ENCODE data around the gene PFAS.
A peak's percentile ranks its signal among the peaks of the same experiment; 100 is the strongest.
"Not testable (repeated sequence)": the region's sequence is repeated elsewhere in the genome, so short reads cannot be mapped to it uniquely, and the experiment has no call there.

PFAS gene

GRCh38 chr17:8237175-8237574 lies 11.9 kb upstream of the PFAS start:
- Histone ChIP-seq H3K9ac (no peak overlapping the region), H3K4me1 (peaks cover 0 to 12% (median 2%) of the 10 kb centered on the region in 10 experiments; a peak in 5 of 20 replicates), H3K9me3 (replicated peaks in 1 of 11) (no peaks in the 10 kb centered on the region), H3K4me2 (no peak overlapping the region), H3K36me3 (peaks cover 94 to 100% (median 100%) of the 10 kb centered on the region in 11 experiments), H3K27ac (no peak overlapping the region), H3K4me3 (no peak overlapping the region), H3K27me3 (no peaks in the 10 kb centered on the region), H4K20me1 (peaks cover 0 to 28% (median 0%) of the 10 kb centered on the region in 11 experiments; a peak in 5 of 22 replicates)
- no peak for TF ChIP-seq Cebpa-rat (IDR thresholded peaks at IDR 0.05)

GRCh38 chr17:8237886-8238285 lies 11.2 kb upstream of the PFAS start:
- peaks cover 0 to 12% (median 2%) of the 10 kb centered on the region in 10 experiments; a peak in 5 of 20 replicates for H3K4me1 ChIP-seq
- H3K27ac ChIP-seq = no peak overlapping the region
- H3K4me2 ChIP-seq = no peak overlapping the region
- no peaks in the 10 kb centered on the region for H3K9me3 ChIP-seq (replicated peaks in 1 of 11)
- peaks cover 0 to 28% (median 0%) of the 10 kb centered on the region in 11 experiments; a peak in 5 of 22 replicates for H4K20me1 ChIP-seq
- no peak for TF ChIP-seq Cebpa-rat (IDR thresholded peaks at IDR 0.05)
- no peak overlapping the region for H3K4me3 ChIP-seq
- H3K27me3 ChIP-seq = no peaks in the 10 kb centered on the region
- no peak overlapping the region for H3K9ac ChIP-seq
- peaks cover 91 to 99% (median 98%) of the 10 kb centered on the region in 11 experiments for H3K36me3 ChIP-seq

- H3K36me3 ChIP-seq = peaks cover 49 to 70% (median 57%) of the 10 kb centered on the region in 11 experiments
- H3K27me3 ChIP-seq = no peaks in the 10 kb centered on the region
- H3K27ac ChIP-seq = peak overlapping the region in 2 of 11 experiments; percentile 21 to 100; a peak in 1 of 22 replicates
- H3K4me1 ChIP-seq = peaks cover 14 to 24% (median 17%) of the 10 kb centered on the region in 10 experiments
- peaks cover 0 to 9% (median 5%) of the 10 kb centered on the region in 11 experiments; a peak in 9 of 22 replicates for H3K9me3 ChIP-seq (replicated peaks in 1 of 11)
- no peak overlapping the region for H3K4me3 ChIP-seq
- H3K4me2 ChIP-seq = no peak overlapping the region
- no peak overlapping the region for H3K9ac ChIP-seq
- H4K20me1 ChIP-seq = no peaks in the 10 kb centered on the region; a peak in 1 of 22 replicates
- TF ChIP-seq Cebpa-rat (IDR thresholded peaks at IDR 0.05) = no peak
Observed at GRCh38 chr17:8243827-8244226, 5.3 kb upstream of the PFAS start.

- H3K4me2 ChIP-seq = peak overlapping the region in 1 of 11 experiments; percentile 90; a peak in 1 of 22 replicates
- peaks cover 0 to 9% (median 5%) of the 10 kb centered on the region in 11 experiments; a peak in 9 of 22 replicates for H3K9me3 ChIP-seq (replicated peaks in 1 of 11)
- H3K27ac ChIP-seq = peak overlapping the region in 2 of 11 experiments; percentile 97 to 100; a peak in 4 of 22 replicates
- H3K9ac ChIP-seq = no peak overlapping the region
- peaks cover 15 to 26% (median 20%) of the 10 kb centered on the region in 10 experiments for H3K4me1 ChIP-seq
- no peaks in the 10 kb centered on the region for H4K20me1 ChIP-seq
- no peak for TF ChIP-seq Cebpa-rat (IDR thresholded peaks at IDR 0.05)
- peaks cover 39 to 61% (median 47%) of the 10 kb centered on the region in 11 experiments for H3K36me3 ChIP-seq
- no peaks in the 10 kb centered on the region for H3K27me3 ChIP-seq
- H3K4me3 ChIP-seq = no peak overlapping the region
Observed at GRCh38 chr17:8244768-8245167, 4.3 kb upstream of the PFAS start.

- H3K9ac ChIP-seq = peak overlapping the region; percentile 89 to 99 (median 94)
- H4K20me1 ChIP-seq = peaks cover 0 to 26% (median 10%) of the 10 kb centered on the region in 11 experiments; a peak in 8 of 22 replicates
- peaks cover 0 to 4% (median 3%) of the 10 kb centered on the region in 11 experiments; a peak in 9 of 22 replicates for H3K9me3 ChIP-seq (replicated peaks in 1 of 11)
- TF ChIP-seq Cebpa-rat (IDR thresholded peaks at IDR 0.05) = no peak
- peak overlapping the region in 10 of 11 experiments; percentile 92 to 100 (median 97); a peak in 21 of 22 replicates for H3K27ac ChIP-seq
- no peaks in the 10 kb centered on the region for H3K27me3 ChIP-seq
- peaks cover 16 to 44% (median 33%) of the 10 kb centered on the region in 11 experiments for H3K36me3 ChIP-seq
- H3K4me1 ChIP-seq = peaks cover 25 to 35% (median 32%) of the 10 kb centered on the region in 10 experiments
- H3K4me3 ChIP-seq = peak overlapping the region; percentile 76 to 90 (median 84)
- H3K4me2 ChIP-seq = peak overlapping the region; percentile 86 to 98 (median 93)
Observed at GRCh38 chr17:8249621-8250500, 772 bp downstream of the PFAS start.

- H3K36me3 ChIP-seq = peaks cover 27 to 55% (median 41%) of the 10 kb centered on the region in 11 experiments
- not testable (repeated sequence) for H3K9ac ChIP-seq; H3K27ac ChIP-seq; H3K9me3 ChIP-seq (replicated peaks in 1 of 11); H3K27me3 ChIP-seq; H3K4me3 ChIP-seq
- H3K4me1 ChIP-seq = peaks cover 13 to 22% (median 18%) of the 10 kb centered on the region in 10 experiments
- H4K20me1 ChIP-seq = peaks cover 0 to 26% (median 10%) of the 10 kb centered on the region in 11 experiments; a peak in 8 of 22 replicates
- H3K4me2 ChIP-seq = peak overlapping the region in 3 of 11 experiments; percentile 91 to 95 (median 92); a peak in 1 of 22 replicates
Observed at GRCh38 chr17:8251411-8251810, 2.3 kb downstream of the PFAS start.

DNA sequence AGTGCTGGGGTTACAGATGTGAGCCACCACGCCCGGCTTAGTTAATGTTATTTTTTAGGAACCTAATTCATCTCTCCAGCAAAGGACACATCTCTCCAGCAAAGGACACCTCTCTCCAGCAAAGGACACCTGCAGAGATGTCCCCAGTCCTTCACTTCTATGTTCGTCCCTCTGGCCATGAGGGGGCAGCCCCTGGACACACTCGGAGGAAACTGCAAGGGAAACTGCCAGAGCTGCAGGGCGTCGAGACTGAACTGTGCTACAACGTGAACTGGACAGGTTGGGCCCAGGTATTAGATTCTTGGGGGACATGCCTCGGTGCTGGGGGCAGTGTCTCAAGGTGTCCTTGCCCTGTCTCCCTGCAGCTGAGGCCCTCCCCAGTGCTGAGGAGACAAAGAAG lies 4.7 kb downstream of the PFAS start:
- Histone ChIP-seq H3K4me1 (peaks cover 10 to 17% (median 14%) of the 10 kb centered on the region in 10 experiments), H3K36me3 (peaks cover 46 to 79% (median 65%) of the 10 kb centered on the region in 11 experiments), H3K27ac (no peak overlapping the region), H4K20me1 (peaks cover 0 to 30% (median 10%) of the 10 kb centered on the region in 11 experiments; a peak in 9 of 22 replicates), H3K4me3 (no peak overlapping the region), H3K27me3 (no peaks in the 10 kb centered on the region), H3K9ac (0 out of 22 replicates have a peak overlapping the region, but pooled peaks of 2 of the 11 experiments have one; percentile 14 to 15), H3K4me2 (no peak overlapping the region), H3K9me3 (replicated peaks in 1 of 11) (no peaks in the 10 kb centered on the region)
- no peak for TF ChIP-seq Cebpa-rat (IDR thresholded peaks at IDR 0.05)

DNA sequence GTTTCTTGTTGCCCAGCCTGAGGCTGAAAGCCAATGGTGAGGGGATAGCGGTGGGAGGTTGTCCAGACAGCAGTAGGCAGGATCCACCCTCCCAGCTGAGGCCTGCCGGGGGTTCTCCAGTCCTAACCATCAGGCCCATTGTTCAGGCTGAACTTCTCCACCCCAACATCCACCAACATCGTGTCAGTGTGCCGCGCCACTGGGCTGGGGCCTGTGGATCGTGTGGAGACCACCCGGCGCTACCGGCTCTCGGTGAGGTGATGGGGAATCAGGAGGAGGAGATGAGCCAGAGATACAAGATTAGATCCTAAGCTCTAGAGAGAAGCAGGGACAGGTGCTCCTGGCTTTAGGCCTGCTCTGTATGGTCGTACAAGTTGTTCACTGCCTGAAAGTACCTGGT lies 5.8 kb downstream of the PFAS start:
- no peak for TF ChIP-seq Cebpa-rat (IDR thresholded peaks at IDR 0.05)
- Histone ChIP-seq H3K4me2 (no peak overlapping the region), H3K27me3 (no peaks in the 10 kb centered on the region), H3K27ac (no peak overlapping the region), H3K36me3 (peaks cover 54 to 90% (median 75%) of the 10 kb centered on the region in 11 experiments), H4K20me1 (peaks cover 0 to 30% (median 10%) of the 10 kb centered on the region in 11 experiments; a peak in 9 of 22 replicates), H3K9me3 (replicated peaks in 1 of 11) (no peaks in the 10 kb centered on the region), H3K9ac (peak overlapping the region in 2 of 11 experiments; percentile 9 to 41; a peak in 3 of 22 replicates), H3K4me1 (peaks cover 7 to 14% (median 10%) of the 10 kb centered on the region in 10 experiments), H3K4me3 (no peak overlapping the region)

- Histone ChIP-seq H3K4me1 (peaks cover under 1 to 8% (median 4%) of the 10 kb centered on the region in 10 experiments; a peak in 18 of 20 replicates), H3K27ac (no peak overlapping the region), H3K4me2 (no peak overlapping the region), H3K9me3 (replicated peaks in 1 of 11) (no peaks in the 10 kb centered on the region), H3K27me3 (no peaks in the 10 kb centered on the region), H4K20me1 (peaks cover 0 to 30% (median 10%) of the 10 kb centered on the region in 11 experiments; a peak in 9 of 22 replicates), H3K9ac (peak overlapping the region in 1 of 11 experiments; percentile 41; a peak in 2 of 22 replicates), H3K36me3 (peaks cover 58 to 96% (median 82%) of the 10 kb centered on the region in 11 experiments), H3K4me3 (no peak overlapping the region)
- TF ChIP-seq Cebpa-rat (IDR thresholded peaks at IDR 0.05) = no peak
Observed at GRCh38 chr17:8255499-8255898, 6.4 kb downstream of the PFAS start.

All from BLaER1 treated with 17β-estradiol and CSF1 and Interleukin-3, amounts not matched to agents 10 nM and 100 nM (cell line).